ENCODE results near the gene PACRG.

Gene PACRG

DNA sequence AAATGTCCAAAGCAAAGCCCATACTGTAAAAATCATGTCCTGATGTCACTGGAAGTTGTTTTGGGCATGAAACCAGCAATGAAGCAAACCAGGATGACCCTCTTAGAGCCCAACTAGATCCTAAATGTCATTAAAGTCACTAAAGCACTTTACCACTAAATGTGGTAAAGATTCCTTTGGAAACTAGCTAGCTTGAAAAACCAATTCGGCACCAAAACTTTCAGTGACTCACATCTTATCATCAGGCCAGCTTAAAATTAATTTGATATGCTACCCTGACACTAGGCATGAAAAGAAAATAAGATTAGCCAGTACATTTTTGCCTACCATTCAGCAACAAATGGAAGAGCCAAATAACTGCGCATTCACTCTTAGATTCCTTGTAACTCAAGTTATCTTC is 145.8 kb downstream of the PACRG start:
- DNase-seq, result no peak

DNA sequence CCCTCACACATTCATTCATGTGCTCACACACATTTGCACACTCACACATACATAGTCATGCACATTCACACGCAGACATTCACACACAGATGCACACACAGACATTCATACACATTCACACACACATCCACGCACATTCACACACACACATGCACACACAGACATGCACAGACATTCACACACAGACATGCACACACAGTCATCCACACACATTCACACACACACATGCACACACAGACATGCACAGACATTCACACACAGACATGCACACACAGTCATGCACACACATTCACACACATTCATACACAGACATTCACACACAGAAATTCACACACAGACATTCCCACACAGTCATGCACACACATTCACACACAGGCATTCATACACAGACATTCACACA is 147.3 kb downstream of the PACRG start:
- DNase-seq, result no peak

- DNase-seq, result no peak
Observed at GRCh38 chr6:162882801-162883481, 155.2 kb downstream of the PACRG start.

GRCh38 chr6:162887981-162888689 is 160.4 kb downstream of the PACRG start:
- no peak for DNase-seq

GRCh38 chr6:162889303-162889702 is 161.5 kb downstream of the PACRG start:
- DNase-seq, result no peak

DNA sequence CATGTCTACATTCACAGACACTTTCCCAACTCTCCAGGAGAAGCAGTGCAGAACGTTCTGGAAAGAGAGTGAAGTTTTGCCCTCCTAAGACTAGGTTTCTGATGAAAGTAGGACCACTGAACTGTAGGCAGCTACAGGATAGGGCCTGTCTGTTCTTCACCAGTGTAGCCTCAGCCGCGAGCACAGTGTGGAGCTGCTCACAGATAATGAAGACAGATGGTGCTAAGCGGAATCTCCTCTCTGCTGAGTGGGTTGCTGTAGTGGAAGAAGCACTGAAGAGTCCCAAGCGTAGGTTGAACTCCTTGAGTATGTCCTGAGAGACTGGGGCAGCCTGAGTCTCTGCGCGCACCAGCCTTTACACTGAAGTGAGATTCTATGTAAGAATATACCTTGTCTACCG is 170.2 kb downstream of the PACRG start:
- DNase-seq, result no peak

DNA sequence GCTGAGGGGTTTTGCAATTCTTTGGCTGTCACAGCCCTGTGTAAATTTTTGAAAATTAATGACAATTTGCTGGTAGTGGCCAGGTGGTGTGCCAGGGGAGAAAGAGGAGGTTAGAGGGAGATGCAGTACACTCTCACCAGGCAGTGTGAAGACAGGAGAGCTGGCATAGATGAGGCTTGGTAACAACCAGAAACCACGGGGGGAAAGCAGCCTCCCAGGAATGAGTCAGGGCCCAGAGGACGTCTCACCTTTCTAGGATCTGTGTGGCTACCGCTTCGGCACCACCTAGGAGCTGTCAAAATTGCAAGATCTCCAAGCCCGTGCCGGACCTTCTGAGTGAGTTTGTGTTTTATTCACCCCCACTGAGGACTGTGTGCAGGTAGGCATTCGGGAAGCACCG is 171.4 kb downstream of the PACRG start:
- no peak for DNase-seq

GRCh38 chr6:162900503-162900902 is 172.7 kb downstream of the PACRG start:
- DNase-seq, result no peak

GRCh38 chr6:162904069-162904663 is 176.4 kb downstream of the PACRG start:
- DNase-seq, result no peak

GRCh38 chr6:162906479-162906878 is 178.7 kb downstream of the PACRG start:
- no peak for DNase-seq

DNA sequence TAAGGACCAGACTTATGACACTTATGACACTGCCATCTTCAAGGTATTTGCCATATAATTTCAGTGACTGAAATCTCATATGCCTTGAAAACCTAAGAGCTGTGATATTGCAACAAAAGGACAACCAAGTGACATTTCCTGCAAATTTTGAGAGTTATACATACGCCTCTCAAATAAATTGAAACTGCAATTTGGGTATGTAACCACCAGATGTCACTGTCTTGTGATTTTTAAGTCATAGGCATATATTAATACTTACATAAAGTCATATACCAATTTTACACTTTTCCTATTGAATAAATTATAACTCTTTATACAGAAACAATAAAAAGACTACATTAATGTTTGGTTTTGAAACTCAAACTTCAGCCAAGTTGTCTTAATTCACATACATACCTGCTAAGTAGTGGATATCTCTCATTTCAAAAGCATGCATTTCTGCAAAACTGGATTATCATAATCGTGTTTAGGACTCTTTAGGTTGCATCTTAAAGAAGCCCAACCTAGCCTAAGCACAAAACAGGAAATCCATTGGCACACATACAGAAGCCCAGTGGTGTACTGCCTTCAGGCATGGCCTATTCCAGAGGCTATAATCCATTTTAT is 180.2 kb downstream of the PACRG start:
- peak; percentile 11 for DNase-seq

- no peak for DNase-seq
Observed at GRCh38 chr6:162913206-162913605, 185.4 kb downstream of the PACRG start.

GRCh38 chr6:162917506-162917905 is 189.7 kb downstream of the PACRG start:
- no peak for DNase-seq

- DNase-seq, result no peak
Observed at GRCh38 chr6:162921062-162921461, 193.3 kb downstream of the PACRG start.

- no peak for DNase-seq
Observed at GRCh38 chr6:162921510-162922040, 193.8 kb downstream of the PACRG start.

DNA sequence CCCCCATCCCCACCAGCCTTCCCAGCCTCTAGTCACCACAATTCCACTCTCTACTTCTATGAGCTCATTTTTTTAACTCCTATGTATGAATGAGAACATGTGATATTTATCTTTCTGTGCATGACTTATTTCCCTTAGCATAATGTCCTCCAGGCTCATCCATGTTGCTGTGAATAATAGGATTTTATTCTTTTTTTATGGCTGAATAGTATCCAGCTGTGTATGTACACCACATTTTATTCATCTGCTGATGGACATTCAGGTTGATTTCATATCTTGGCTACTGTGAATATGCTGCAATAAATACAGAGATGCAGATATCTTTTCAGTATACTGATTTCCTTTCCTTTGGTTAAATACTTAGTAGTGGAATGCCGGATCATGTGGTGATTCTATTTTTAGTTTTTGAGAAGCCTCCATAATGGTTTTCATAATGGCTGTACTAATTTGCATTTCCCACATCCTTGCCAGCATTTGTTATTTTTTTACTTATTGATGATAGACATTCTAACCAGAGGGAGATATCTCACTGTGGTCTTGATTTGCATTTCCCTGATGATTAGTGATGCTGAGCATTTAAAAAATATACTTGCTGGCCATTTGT is 194.9 kb downstream of the PACRG start:
- no peak for DNase-seq

GRCh38 chr6:162934844-162935243 is 207.1 kb downstream of the PACRG start:
- no peak for DNase-seq

GRCh38 chr6:162940426-162940825 is 212.7 kb downstream of the PACRG start:
- no peak for DNase-seq

DNA sequence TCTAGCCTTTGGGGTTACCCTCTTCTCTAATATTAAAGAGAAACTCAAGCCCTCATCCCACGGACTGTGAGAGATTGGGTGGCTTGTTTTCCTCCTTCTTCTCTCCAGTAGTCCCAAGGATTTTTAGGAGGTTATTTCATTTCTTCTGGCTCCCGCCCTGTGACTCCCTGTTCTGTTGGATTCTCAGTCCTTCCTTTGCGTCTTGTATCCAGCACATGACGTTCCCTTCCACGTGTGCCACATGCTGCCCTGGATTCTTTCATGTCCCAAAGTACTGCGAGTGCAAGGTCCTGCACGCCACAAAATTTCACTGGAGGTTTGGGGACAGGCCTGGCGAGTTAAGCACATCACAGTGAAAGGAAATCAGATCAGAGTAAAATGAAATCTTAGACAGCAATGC is 213.4 kb downstream of the PACRG start:
- no peak for DNase-seq

DNA sequence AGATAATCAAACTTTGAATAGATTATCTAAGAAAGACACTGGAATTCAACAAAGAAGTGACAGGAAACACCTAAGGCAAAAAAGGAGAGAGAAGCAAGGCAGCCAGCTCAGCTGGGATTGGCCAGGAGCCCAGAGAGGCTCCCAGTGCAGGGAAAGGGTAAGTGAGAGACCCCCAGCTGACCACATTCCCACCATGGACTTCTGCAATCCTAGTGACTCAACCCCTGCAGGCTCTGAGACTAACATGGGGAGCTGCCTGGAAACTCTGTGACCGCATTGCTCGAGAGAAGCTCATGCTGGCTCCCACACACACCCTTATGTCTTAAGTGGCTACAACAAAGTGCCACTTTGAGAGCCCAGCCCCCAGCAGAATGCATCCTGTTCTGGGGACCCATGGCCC is 215.1 kb downstream of the PACRG start:
- DNase-seq, result no peak

- DNase-seq, result no peak
Observed at GRCh38 chr6:162943369-162943768, 215.6 kb downstream of the PACRG start.

DNA sequence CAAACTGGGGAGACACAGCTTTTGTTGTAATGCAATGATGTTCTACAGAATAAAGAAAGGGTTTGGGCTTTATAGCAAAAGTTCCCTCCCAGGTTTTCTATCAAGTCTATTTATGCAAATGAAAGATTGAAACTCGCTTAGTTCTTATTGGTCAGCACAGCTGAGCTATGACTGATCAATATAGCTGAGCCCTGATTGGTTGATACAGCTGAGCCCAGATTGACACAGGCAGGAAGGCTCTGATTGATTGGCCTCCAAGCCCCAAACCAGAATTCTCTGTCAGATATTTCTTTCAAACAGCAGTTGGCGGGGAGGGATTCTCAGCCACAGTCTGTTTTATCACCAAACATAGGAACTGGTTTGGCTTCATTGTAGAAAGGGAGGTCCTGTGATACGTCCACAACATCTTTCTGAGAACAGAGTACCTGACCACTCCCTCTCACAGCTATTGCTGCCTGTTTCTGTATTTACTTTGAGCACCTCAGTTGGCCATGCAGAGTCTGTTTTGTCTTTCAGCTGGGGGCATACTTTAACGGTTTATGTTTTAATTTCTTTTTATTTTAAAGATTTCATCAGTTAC is 223.5 kb downstream of the PACRG start:
- no peak for DNase-seq

- DNase-seq, result no peak
Observed at GRCh38 chr6:162952423-162952822, 224.6 kb downstream of the PACRG start.

Measured in RPMI8226 (cell line).